H1 (cell line): Measurements from ENCODE around the gene SLC25A5.

Source experiments
- EZH2 ChIP-seq: fragments of 200-600 bp; sonication (generic); IDR thresholded peaks from 2 replicates; pipeline ENCODE4 v1.7.1; 2012; ENCODE audit warnings: low read depth, mild to moderate bottlenecking, moderate library complexity, low read length, inconsistent platforms; ENCODE audit not compliant: severe bottlenecking
- POLR2AphosphoS5 ChIP-seq: IDR thresholded peaks from 2 replicates; pipeline ENCODE4 v1.6.1; 2011; ENCODE audit warnings: low read depth, low read length

- TF ChIP-seq EZH2: no peak
- TF ChIP-seq POLR2AphosphoS5: no peak
Observed at GRCh38 chrX:119429471-119429870, 38.8 kb upstream of the SLC25A5 start.
